Measurements from ENCODE around the gene NHLH1.
A peak's percentile ranks its signal among the peaks of the same experiment; 100 is the strongest.

NHLH1 gene

GRCh38 chr1:160359559-160360226, 7.2 kb upstream of the NHLH1 start:
- DNase-seq = no peak

- no peak for DNase-seq
Observed at GRCh38 chr1:160360227-160360695, 6.6 kb upstream of the NHLH1 start.

- no peak for DNase-seq
Observed at GRCh38 chr1:160361199-160361598, 5.7 kb upstream of the NHLH1 start.

GRCh38 chr1:160361814-160362167, 5.1 kb upstream of the NHLH1 start:
- no peak for DNase-seq

GRCh38 chr1:160362168-160362957, 4.5 kb upstream of the NHLH1 start:
- no peak for DNase-seq

GRCh38 chr1:160363010-160363409, 3.9 kb upstream of the NHLH1 start:
- no peak for DNase-seq

- DNase-seq = no peak
Observed at GRCh38 chr1:160363951-160364735, 2.7 kb upstream of the NHLH1 start.

GRCh38 chr1:160365325-160365724, 1.5 kb upstream of the NHLH1 start:
- no peak for DNase-seq

- no peak for DNase-seq
Observed at GRCh38 chr1:160367516-160367900, 637 bp downstream of the NHLH1 start.

- DNase-seq = no peak
Observed at GRCh38 chr1:160367934-160368923, 1.4 kb downstream of the NHLH1 start.

GRCh38 chr1:160369087-160369486, 2.2 kb downstream of the NHLH1 start:
- DNase-seq = no peak

GRCh38 chr1:160370561-160371345, 3.9 kb downstream of the NHLH1 start:
- no peak for DNase-seq

- DNase-seq = no peak
Observed at GRCh38 chr1:160371346-160371631, 4.4 kb downstream of the NHLH1 start.

GRCh38 chr1:160371756-160372155, 4.9 kb downstream of the NHLH1 start:
- no peak for DNase-seq

- no peak for DNase-seq
Observed at GRCh38 chr1:160373696-160374095, 6.8 kb downstream of the NHLH1 start.

GRCh38 chr1:160374306-160375110, 7.6 kb downstream of the NHLH1 start:
- no peak for DNase-seq

- DNase-seq = peak; percentile 33
Observed at GRCh38 chr1:160375788-160376524, 9.1 kb downstream of the NHLH1 start.

- DNase-seq = peak; percentile 67
Observed at GRCh38 chr1:160376525-160377131, 9.8 kb downstream of the NHLH1 start.

GRCh38 chr1:160377585-160378206, 10.8 kb downstream of the NHLH1 start:
- no peak for DNase-seq

Measured in activated CD4-positive, alpha-beta T cell treated with anti-CD3 and anti-CD28 coated beads, Interleukin-2, Interleukin-6, amounts not matched to agents 100 ng/mL and 50 ng/mL, durations not matched to agents 16 hours and 8 hours (primary cell).